ENCODE results near the gene LITAF.

LITAF gene

DNA sequence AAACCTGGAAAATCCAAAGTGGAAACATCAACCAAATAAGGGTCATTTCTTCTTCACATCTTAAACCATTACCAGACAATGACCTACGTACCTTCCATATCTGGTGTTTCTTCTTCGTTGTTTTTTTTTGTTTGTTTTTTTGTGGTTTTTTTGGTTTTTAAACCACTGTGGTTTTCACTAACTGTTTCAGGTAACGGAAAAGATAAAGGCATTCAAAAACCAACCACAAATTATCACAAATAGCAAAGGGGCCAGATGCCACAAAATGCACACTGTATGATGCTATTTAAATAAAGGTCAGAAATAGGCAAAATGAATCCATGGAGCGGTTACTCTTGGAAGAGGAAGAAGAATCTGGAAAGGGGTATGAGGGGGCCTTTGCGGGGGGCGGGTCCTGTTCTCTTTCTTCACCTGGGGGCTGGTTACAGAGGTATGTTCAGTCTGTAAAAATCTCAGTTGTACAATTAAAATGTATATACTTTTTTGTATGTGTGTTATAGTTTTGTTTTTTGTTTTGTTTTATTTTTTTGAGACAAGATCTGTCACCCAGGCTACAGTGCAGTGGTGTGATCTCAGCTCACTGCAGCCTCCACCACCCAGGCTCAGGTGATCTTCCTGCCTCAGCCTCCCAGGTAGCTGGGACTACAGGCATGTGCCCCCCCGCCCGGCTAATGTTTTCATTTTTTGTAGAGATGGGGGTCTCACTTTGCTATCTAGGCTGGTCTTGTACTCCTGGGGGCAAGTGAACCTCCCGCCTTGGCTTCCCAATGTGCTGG, 29.6 kb downstream of the LITAF start:
- TF ChIP-seq, protein P1, sequence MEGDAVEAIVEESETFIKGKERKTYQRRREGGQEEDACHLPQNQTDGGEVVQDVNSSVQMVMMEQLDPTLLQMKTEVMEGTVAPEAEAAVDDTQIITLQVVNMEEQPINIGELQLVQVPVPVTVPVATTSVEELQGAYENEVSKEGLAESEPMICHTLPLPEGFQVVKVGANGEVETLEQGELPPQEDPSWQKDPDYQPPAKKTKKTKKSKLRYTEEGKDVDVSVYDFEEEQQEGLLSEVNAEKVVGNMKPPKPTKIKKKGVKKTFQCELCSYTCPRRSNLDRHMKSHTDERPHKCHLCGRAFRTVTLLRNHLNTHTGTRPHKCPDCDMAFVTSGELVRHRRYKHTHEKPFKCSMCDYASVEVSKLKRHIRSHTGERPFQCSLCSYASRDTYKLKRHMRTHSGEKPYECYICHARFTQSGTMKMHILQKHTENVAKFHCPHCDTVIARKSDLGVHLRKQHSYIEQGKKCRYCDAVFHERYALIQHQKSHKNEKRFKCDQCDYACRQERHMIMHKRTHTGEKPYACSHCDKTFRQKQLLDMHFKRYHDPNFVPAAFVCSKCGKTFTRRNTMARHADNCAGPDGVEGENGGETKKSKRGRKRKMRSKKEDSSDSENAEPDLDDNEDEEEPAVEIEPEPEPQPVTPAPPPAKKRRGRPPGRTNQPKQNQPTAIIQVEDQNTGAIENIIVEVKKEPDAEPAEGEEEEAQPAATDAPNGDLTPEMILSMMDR (IDR thresholded peaks at IDR 0.05; ENCODE audit: insufficient read depth, missing control alignments) = no peak
- DNase-seq (ENCODE audit: insufficient read length, low spot score) (no peak), FAIRE-seq (no peak)

DNA sequence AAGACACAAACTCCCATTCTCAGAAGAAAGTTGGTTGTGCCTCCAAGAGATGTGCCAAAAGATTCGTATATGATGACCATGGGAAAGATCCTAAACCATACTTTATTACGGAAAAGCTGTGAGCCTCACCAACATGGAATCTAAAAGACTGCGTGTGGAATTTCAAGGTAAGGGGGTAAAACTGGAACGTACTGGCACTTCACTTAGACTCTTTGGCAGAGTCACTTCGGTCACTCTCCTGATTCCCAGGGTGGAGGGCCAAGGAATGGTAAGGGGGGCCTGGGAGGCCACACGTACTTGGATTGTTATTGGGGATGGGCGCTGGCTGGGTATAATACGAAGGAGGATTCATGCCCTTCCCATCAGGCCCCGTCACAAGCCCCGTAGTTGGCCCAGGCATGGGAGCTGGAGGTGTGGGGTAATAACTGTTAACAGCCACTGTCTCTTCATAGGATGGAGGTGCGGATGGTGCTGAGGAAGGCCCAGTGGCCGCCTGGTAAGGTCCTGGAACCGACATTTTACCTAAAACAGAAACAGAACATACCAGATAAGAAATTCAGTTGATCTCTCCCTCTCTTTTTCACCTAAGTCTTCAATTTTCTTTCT, 30.4 kb downstream of the LITAF start:
- TF ChIP-seq, protein P1 (IDR thresholded peaks at IDR 0.05; ENCODE audit: insufficient read depth, missing control alignments) = no peak
- FAIRE-seq = no peak

DNA sequence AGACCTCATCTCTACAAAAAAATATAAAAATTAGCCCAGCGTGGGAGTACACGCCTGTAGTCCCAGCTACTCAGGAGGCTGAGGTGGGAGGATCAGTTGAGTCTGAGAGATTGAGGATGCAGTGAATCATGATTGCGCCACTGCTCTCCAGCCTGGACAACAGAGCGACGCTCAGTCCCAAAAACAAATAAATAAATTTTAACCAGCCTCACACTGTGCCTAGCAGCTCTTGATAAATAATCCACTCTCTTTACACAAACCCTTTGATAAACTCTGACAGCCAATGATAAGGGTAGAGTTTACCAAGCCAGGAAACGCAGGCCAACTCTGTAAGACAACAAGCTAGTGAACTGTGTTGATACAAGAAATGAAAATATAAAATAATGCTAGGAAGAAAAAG, 32.7 kb downstream of the LITAF start:
- FAIRE-seq (no peak), DNase-seq (ENCODE audit: insufficient read length, low spot score) (no peak)
- TF ChIP-seq, protein P1 (IDR thresholded peaks at IDR 0.05; ENCODE audit: insufficient read depth, missing control alignments) = no peak

More for the DNA sequence above, 30.4 kb downstream of the LITAF start:
- no peak for DNase-seq (ENCODE audit: insufficient read length, low spot score)

DNA sequence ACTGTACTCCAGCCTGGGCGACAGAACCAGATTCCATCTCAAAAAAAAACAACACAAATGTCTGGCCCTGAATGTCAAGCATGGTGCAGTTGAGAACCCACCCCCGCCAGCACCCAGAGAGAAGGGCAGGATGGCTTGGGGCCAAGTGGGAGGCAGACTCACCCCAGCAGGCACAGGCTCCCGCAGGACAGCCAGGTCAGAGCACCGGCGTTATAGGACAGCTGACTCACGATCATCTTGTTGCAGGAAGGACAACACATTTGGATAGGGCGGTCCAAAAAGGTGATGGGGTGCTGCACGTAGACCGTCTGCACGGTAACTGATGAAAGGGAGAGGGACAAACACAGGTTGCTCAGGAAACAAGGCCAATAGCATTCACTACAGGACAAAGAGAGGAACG, 33.3 kb downstream of the LITAF start:
- TF ChIP-seq, protein P1 (IDR thresholded peaks at IDR 0.05; ENCODE audit: insufficient read depth, missing control alignments) = no peak
- DNase-seq (ENCODE audit: insufficient read length, low spot score) (no peak), FAIRE-seq (no peak)

DNA sequence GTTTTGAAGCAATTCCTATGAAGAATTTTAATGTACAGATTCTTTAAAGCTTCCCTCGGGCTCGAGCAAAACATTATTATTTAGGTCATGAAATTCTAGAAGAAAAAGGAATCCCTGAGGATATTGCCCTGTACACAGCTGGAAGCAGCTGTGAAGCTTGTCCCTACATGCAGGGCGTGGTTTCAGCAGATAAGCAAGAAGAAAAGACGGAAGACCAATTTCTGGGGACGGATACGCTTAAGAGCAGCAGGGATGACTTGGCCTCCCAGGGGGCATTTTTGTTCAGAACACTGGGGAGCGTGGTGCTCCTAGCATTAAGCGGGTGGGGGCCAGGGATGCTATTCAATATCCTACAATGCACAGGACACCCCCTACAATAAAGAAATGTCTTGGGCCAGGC, 34.3 kb downstream of the LITAF start:
- DNase-seq (ENCODE audit: insufficient read length, low spot score) = no peak
- TF ChIP-seq, protein P1 (IDR thresholded peaks at IDR 0.05; ENCODE audit: insufficient read depth, missing control alignments) = no peak
- FAIRE-seq = no peak

DNA sequence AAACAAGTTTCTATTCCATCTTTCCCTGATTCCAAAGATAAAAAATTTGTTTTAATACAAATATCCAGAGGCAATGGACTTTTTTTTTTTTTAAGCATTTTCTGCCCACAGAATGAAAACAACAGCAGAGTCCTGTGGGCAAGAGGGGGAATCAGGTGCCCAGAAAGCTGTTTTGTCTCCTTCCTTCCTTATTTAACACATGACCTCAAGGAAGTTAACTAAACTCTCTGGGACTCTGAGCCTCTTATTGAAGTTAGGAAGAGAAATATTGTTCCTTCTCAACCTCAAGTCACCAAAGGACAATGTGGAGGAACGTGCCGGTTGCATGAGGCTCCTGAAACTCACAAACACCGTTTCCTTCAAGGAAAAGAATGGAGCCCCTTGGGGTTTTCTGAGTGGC, 34.9 kb downstream of the LITAF start:
- DNase-seq (ENCODE audit: insufficient read length, low spot score) = no peak
- TF ChIP-seq, protein P1 (IDR thresholded peaks at IDR 0.05; ENCODE audit: insufficient read depth, missing control alignments) = no peak
- no peak for FAIRE-seq
